HFF-Myc (cell line): Measurements from ENCODE around the gene RALGAPA2.

ENCODE experiments used
- DNase-seq: peaks from one replicate; pipeline ENCODE4 v3.0.0-alpha.2; 2011; ENCODE audit warnings: low read depth; ENCODE audit errors: extremely low read depth
- H3K4me3 ChIP-seq: replicated peaks from 2 replicates; pipeline ENCODE4 v1.5.1; 2011; ENCODE audit warnings: low read depth, mild to moderate bottlenecking, control low read depth, low read length
- TF ChIP-seq, protein P1 (sequence below): IDR thresholded peaks from 2 replicates; pipeline ENCODE4 v1.5.1; 2012; ENCODE audit warnings: mild to moderate bottlenecking, low read depth, low read length, control low read depth; ENCODE audit errors: missing control alignments

RALGAPA2 gene

DNA sequence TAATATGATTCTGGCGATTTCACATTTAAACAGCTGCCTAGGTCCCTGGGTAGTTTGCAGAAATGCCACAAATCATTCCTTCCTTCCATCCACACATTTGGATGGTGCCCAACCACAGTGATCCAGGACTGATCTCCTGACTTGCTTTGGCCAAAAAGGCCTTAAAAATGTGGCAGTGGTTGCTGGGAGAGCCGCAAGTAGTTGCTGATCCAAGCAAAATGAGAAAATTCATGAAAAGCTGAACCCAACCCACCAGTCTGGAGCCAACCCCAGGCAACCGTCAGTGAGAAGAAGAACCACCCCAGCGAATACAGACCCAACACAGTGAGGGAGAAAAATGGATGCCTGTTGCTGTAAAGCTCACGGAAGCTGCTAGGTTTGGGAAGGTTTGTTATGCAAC lies 25.1 kb downstream of the RALGAPA2 start:
- DNase-seq, result no peak
- H3K4me3 ChIP-seq, result no peak overlapping the region
- TF ChIP-seq, protein P1, sequence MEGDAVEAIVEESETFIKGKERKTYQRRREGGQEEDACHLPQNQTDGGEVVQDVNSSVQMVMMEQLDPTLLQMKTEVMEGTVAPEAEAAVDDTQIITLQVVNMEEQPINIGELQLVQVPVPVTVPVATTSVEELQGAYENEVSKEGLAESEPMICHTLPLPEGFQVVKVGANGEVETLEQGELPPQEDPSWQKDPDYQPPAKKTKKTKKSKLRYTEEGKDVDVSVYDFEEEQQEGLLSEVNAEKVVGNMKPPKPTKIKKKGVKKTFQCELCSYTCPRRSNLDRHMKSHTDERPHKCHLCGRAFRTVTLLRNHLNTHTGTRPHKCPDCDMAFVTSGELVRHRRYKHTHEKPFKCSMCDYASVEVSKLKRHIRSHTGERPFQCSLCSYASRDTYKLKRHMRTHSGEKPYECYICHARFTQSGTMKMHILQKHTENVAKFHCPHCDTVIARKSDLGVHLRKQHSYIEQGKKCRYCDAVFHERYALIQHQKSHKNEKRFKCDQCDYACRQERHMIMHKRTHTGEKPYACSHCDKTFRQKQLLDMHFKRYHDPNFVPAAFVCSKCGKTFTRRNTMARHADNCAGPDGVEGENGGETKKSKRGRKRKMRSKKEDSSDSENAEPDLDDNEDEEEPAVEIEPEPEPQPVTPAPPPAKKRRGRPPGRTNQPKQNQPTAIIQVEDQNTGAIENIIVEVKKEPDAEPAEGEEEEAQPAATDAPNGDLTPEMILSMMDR, result no peak

GRCh38 chr20:20685635-20686034 lies 26.8 kb downstream of the RALGAPA2 start:
- TF ChIP-seq, protein P1, result no peak
- DNase-seq, result no peak
- no peak overlapping the region for H3K4me3 ChIP-seq

DNA sequence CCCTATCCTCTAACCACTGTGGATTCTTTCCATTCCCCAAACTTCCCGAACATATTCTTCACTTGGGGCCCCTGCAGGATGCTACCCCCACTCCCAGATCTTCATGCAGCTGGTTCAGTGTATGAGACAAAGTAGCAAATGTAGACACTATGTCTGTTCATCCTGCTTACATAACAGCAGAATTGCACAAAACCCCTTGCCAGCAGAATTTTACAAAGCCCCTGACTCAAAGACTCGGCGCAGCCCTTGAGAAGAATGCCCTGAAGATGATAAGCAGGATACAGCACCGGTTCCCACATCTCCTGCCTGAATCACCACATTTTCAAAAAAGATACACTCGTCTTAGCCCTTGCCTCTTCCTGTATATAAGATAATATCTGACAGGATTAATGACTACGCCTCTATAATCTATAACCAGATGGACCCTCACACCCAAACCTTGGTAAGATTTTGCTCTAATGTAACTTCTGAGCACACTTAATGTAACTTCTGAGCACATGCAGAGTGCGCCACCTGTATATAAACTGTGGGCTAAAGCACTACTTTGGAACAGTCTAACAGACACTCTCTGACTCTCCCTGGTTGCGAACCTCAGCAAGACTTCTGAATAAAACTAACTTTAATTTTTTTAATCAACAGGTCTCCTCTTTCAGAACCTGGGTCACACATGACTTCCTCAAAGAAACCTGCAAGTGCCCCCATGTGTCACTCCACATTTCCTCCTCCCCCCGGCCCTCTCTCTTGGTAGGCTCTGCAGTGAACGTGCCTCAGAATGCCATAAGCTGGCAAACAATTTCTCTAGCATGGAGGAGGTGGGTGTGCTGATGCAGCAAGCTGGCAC lies 28.7 kb downstream of the RALGAPA2 start:
- TF ChIP-seq, protein P1, result no peak
- DNase-seq, result no peak
- no peak overlapping the region for H3K4me3 ChIP-seq

GRCh38 chr20:20683020-20683419 lies 29.4 kb downstream of the RALGAPA2 start:
- DNase-seq, result no peak
- no peak overlapping the region for H3K4me3 ChIP-seq
- TF ChIP-seq, protein P1, result no peak

GRCh38 chr20:20680991-20681508 lies 31.4 kb downstream of the RALGAPA2 start:
- DNase-seq, result no peak
- H3K4me3 ChIP-seq, result no peak overlapping the region
- TF ChIP-seq, protein P1, result no peak

DNA sequence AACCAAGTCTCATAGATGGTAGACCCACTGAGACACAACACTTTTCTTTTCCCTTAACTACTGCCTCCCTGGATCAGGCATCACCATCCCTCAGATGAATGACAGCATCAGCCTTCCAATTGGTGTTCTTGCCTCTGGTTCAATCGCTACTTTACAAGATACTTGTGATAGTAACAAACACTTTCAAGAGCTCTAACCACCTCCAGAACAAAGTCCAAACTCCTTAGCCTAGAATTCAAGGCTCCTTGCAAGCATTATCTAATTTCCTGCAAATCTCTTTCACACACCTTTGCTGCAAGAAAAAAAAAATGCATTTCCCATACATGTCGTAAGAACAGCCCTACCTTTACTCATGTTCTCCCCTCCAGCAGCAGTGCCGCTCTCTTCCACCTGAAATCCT lies 33.1 kb downstream of the RALGAPA2 start:
- TF ChIP-seq, protein P1, result no peak

More for the DNA sequence above, 33.1 kb downstream of the RALGAPA2 start:
- DNase-seq, result no peak
- H3K4me3 ChIP-seq, result no peak overlapping the region
